ENCODE measurements around the gene PREP.
A peak's percentile ranks its signal among the peaks of the same experiment; 100 is the strongest.

The PREP gene

GRCh38 chr6:105437236-105437635 is 34.4 kb upstream of the PREP start:
- TF ChIP-seq CTCF (IDR thresholded peaks at IDR 0.05; ENCODE audit: control insufficient read depth, insufficient read depth, low read depth, low read length, missing control alignments) = no peak
- no peak for DNase-seq (ENCODE audit: low read depth)
- no peak overlapping the region for H3K4me3 ChIP-seq (ENCODE audit: control insufficient read depth, low read depth, low read length)

- TF ChIP-seq CTCF (IDR thresholded peaks at IDR 0.05; ENCODE audit: control insufficient read depth, insufficient read depth, low read depth, low read length, missing control alignments) = no peak
- DNase-seq (ENCODE audit: low read depth) = no peak
- H3K4me3 ChIP-seq (ENCODE audit: control insufficient read depth, low read depth, low read length) = no peak overlapping the region
Observed at GRCh38 chr6:105433723-105434122, 30.8 kb upstream of the PREP start.

- H3K4me3 ChIP-seq (ENCODE audit: control insufficient read depth, low read depth, low read length) = no peak overlapping the region
- DNase-seq (ENCODE audit: low read depth) = peak; percentile 82
- no peak for TF ChIP-seq CTCF (IDR thresholded peaks at IDR 0.05; ENCODE audit: control insufficient read depth, insufficient read depth, low read depth, low read length, missing control alignments)
Observed at GRCh38 chr6:105432797-105433196, 29.9 kb upstream of the PREP start.

GRCh38 chr6:105431226-105431625 is 28.3 kb upstream of the PREP start:
- no peak overlapping the region for H3K4me3 ChIP-seq (ENCODE audit: control insufficient read depth, low read depth, low read length)
- DNase-seq (ENCODE audit: low read depth) = no peak
- peak; percentile 46 for TF ChIP-seq CTCF (IDR thresholded peaks at IDR 0.05; ENCODE audit: control insufficient read depth, insufficient read depth, low read depth, low read length, missing control alignments)

GRCh38 chr6:105430685-105431084 is 27.8 kb upstream of the PREP start:
- TF ChIP-seq CTCF (IDR thresholded peaks at IDR 0.05; ENCODE audit: control insufficient read depth, insufficient read depth, low read depth, low read length, missing control alignments) = no peak
- DNase-seq (ENCODE audit: low read depth) = peak; percentile 28
- H3K4me3 ChIP-seq (ENCODE audit: control insufficient read depth, low read depth, low read length) = no peak overlapping the region

GRCh38 chr6:105429676-105430075 is 26.8 kb upstream of the PREP start:
- DNase-seq (ENCODE audit: low read depth) = peak; percentile 52
- no peak overlapping the region for H3K4me3 ChIP-seq (ENCODE audit: control insufficient read depth, low read depth, low read length)
- TF ChIP-seq CTCF (IDR thresholded peaks at IDR 0.05; ENCODE audit: control insufficient read depth, insufficient read depth, low read depth, low read length, missing control alignments) = no peak
